ENCODE results near the gene PACS1.

GRCh38 chr11:66087148-66087908, 17.3 kb downstream of the PACS1 start:
- TF ChIP-seq CTCF (IDR thresholded peaks at IDR 0.05; ENCODE audit: low read depth, low read length) (no peak), EZH2phosphoT487 (IDR thresholded peaks at IDR 0.05; ENCODE audit: low read depth) (no peak)
